Measurements from ENCODE around the gene RIOX2.

DNA sequence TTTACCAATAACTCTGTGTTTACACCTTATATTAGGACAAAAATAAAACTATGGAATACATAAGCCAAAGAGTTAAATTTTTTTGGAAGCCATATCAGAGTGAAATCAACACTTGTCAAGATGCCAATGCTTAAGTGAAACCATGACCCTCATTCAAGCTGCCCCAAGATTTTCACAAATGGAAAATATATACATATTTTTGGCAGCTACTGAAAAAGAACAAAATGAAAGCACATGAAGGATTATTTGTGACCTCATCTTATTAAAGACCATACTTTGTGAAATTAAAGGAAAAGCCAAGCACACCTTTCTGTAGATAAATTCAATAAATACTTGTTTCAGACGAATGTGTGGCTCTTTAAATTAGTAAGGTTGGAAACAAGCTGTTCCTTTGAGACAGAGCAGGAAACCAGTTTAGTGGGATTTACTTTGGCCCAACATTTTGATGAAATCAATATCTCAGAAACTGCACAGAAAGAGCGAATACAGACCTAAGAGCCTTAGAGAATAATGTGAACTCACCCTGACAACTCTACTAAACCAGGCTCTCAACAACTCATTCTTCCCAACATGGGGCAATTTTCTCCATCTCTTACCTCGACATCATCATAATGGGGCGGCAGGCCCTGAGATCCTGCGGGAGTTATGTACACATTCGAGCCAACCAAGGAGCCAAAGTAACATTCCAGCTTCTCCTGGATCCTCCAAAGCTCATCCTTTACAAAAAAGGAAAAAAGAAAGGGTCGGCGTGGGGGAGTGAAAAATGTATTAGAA, 11.1 kb downstream of the RIOX2 start:
- TF ChIP-seq CTCF (IDR thresholded peaks at IDR 0.05) (no peak), POLR2A (IDR thresholded peaks at IDR 0.05) (no peak)
